B cell (primary cell): Measurements from ENCODE around the gene EXOC3. TPM values are rescaled to one million over a fixed set of nuclear protein-coding genes. Genes with fewer than 3 reads are reported as not detected.

Source experiments
- ATAC-seq: fragments of 200-7000 bp; cut with Tn5 transposase; one replicate; pipeline ENCODE4 v1.10.0; 2021; ENCODE audit warnings: low read depth, mild to moderate bottlenecking, moderate number of reproducible peaks, moderate library complexity
- CTCF ChIA-PET: fragments of 350-600 bp; sonication (Branson Sonifier 250); formaldehyde crosslinking; loops from one replicate; lab custom pipeline; 2021; ENCODE audit warnings: antibody characterized with exemption, inconsistent platforms; lab: Charles Lee
- POLR2A ChIA-PET: fragments of 350-600 bp; sonication (Branson Sonifier 250); formaldehyde crosslinking; loops from one replicate; lab custom pipeline; 2021; ENCODE audit warnings: antibody characterized with exemption; lab: Charles Lee
- DNase-seq: peaks from one replicate; pipeline ENCODE4 v3.0.0; 2013
- H2AFZ ChIP-seq: 2 replicates; pipeline ENCODE4 v1.6.1; 2012; ENCODE audit warnings: mild to moderate bottlenecking, low read depth, low read length; ENCODE audit not compliant: insufficient read depth, poor library complexity, severe bottlenecking
- H3K27ac ChIP-seq, 2 donors: 1 replicate in 1 of 2; 2 replicates in 1 of 2; pipeline ENCODE4 v1.5.1; 2012 to 2013; ENCODE audit warnings: low read length in 2 of 2, mild to moderate bottlenecking in 2 of 2, moderate library complexity in 1 of 2
- H3K27me3 ChIP-seq, 4 experiments: fragments of 200-600 bp in 1 of 4; sonication (generic) in 1 of 4; replicated peaks in 1 of 4; 1 replicate in 2 of 4; 2 replicates in 2 of 4; pipeline versions ENCODE4 v1.6.1 to v1.7.0; 2013 to 2016; ENCODE audit warnings: low read length in 3 of 4, mild to moderate bottlenecking in 2 of 4, mixed read lengths in 1 of 4, moderate library complexity in 1 of 4; ENCODE audit not compliant: insufficient read depth in 4 of 4, control insufficient read depth in 3 of 4; ENCODE audit errors: control extremely low read depth in 1 of 4
- H3K36me3 ChIP-seq, 2 experiments: replicated peaks in 1 of 2; 1 replicate in 1 of 2; 2 replicates in 1 of 2; pipeline versions ENCODE4 v1.6.1 to v1.7.1; 2013; ENCODE audit warnings: low read length in 1 of 2; ENCODE audit not compliant: insufficient read depth in 2 of 2, control insufficient read depth in 1 of 2; ENCODE audit errors: control extremely low read depth in 1 of 2, extremely low read depth in 1 of 2
- H3K4me1 ChIP-seq, 2 donors: fragments of 200-600 bp in 1 of 2; sonication (generic) in 1 of 2; 1 replicate in 1 of 2; 2 replicates in 1 of 2; pipeline versions ENCODE4 v1.5.1 to v1.6.1; 2013 to 2017; ENCODE audit warnings: low read length in 2 of 2; ENCODE audit not compliant: control insufficient read depth in 2 of 2, insufficient read depth in 2 of 2
- H3K4me2 ChIP-seq: replicated peaks from 2 replicates; pipeline ENCODE3; 2012; ENCODE audit warnings: mild to moderate bottlenecking, low read depth, low read length; ENCODE audit not compliant: poor library complexity, severe bottlenecking
- H3K4me3 ChIP-seq, 5 experiments: fragments of 200-600 bp in 1 of 5; sonication (generic) in 1 of 5; 1 replicate in 3 of 5; 2 replicates in 2 of 5; pipeline versions ENCODE4 v1.5.1 to v1.7.0; 2011 to 2016; ENCODE audit warnings: low read length in 4 of 5, mild to moderate bottlenecking in 4 of 5, low read depth in 2 of 5, control low read depth in 1 of 5, moderate library complexity in 1 of 5; ENCODE audit not compliant: insufficient read depth in 1 of 5; ENCODE audit errors: control extremely low read depth in 1 of 5, extremely low read depth in 1 of 5
- H3K79me2 ChIP-seq: fragments of 200-600 bp; sonication (generic); one replicate; pipeline ENCODE4 v1.6.0; 2016; ENCODE audit warnings: low read length; ENCODE audit not compliant: control insufficient read depth, insufficient read depth
- H3K9ac ChIP-seq: fragments of 200-600 bp; sonication (generic); 2 replicates; pipeline ENCODE4 v1.6.1; 2017; ENCODE audit warnings: mild to moderate bottlenecking, low read length, moderate library complexity
- H3K9me3 ChIP-seq, 3 donors: one replicate each; pipeline versions ENCODE4 v1.6.1 to v1.7.1; 2013; ENCODE audit warnings: low read length in 2 of 3; ENCODE audit not compliant: control insufficient read depth in 2 of 3, insufficient read depth in 1 of 3; ENCODE audit errors: control extremely low read depth in 1 of 3
- H4K20me1 ChIP-seq: 2 replicates; pipeline ENCODE4 v1.6.0; 2012; ENCODE audit warnings: mild to moderate bottlenecking, low read length; ENCODE audit not compliant: insufficient read depth, control insufficient read depth, poor library complexity, severe bottlenecking
- H3K27ac Mint-ChIP-seq: one replicate; pipeline ENCODE4 v1.8.0; 2021; ENCODE audit warnings: mixed read lengths
- H3K27me3 Mint-ChIP-seq: one replicate; pipeline ENCODE4 v1.8.0; 2021; ENCODE audit warnings: mixed read lengths
- H3K4me1 Mint-ChIP-seq: one replicate; pipeline ENCODE4 v1.8.0; 2021; ENCODE audit warnings: mixed read lengths
- H3K4me3 Mint-ChIP-seq: one replicate; pipeline ENCODE4 v1.8.0; 2021; ENCODE audit warnings: mixed read lengths
- H3K9me3 Mint-ChIP-seq: one replicate; pipeline ENCODE4 v1.8.0; 2022; ENCODE audit warnings: mixed read lengths; ENCODE audit not compliant: insufficient read depth
- CTCF ChIP-seq: fragments of 200-600 bp; IDR thresholded peaks from one replicate; pipeline ENCODE4 v1.8.0; 2022; ENCODE audit warnings: antibody characterized with exemption, mild to moderate bottlenecking
- EZH2 ChIP-seq: IDR thresholded peaks from 2 replicates; pipeline ENCODE4 v1.6.1; 2012; ENCODE audit warnings: borderline replicate concordance, low read depth, mild to moderate bottlenecking, moderate library complexity, low read length; ENCODE audit not compliant: insufficient read depth, poor library complexity, severe bottlenecking
- WGBS: methylation state at CpG from one replicate; pipeline ENCODE4 v1.1.5; 2013; ENCODE audit warnings: missing lambda C conversion rate; ENCODE audit not compliant: insufficient coverage; 5-methylcytosine and 5-hydroxymethylcytosine counted together
- intact Hi-C: fragments of 100-400 bp; cut with micrococcal nuclease; formaldehyde crosslinking; loops from one replicate; pipeline ENCODE4 v1.10.0; 2022
- polyA plus RNA-seq: library from polyadenylated mRNA; depleted of rRNA; stranded (reverse); fragments of >200 nt; gene quantifications from 2 replicates; pipeline ENCODE4 v1.2.3, GENCODE V29; 2012
- total RNA-seq, 2 donors: library from RNA; stranded (reverse); fragments of 120-200 nt in 1 of 2; gene quantifications; 1 replicate in 1 of 2; 2 replicates in 1 of 2; pipeline versions ENCODE4 v1.2.3 to v1.2.4, GENCODE V29; 2013 to 2022

Gene EXOC3
- total and polyA plus RNA-seq, 2 donors (not counting 1 experiment from before 2014, with no cell fraction given): 44.0 to 97.1 TPM

DNA sequence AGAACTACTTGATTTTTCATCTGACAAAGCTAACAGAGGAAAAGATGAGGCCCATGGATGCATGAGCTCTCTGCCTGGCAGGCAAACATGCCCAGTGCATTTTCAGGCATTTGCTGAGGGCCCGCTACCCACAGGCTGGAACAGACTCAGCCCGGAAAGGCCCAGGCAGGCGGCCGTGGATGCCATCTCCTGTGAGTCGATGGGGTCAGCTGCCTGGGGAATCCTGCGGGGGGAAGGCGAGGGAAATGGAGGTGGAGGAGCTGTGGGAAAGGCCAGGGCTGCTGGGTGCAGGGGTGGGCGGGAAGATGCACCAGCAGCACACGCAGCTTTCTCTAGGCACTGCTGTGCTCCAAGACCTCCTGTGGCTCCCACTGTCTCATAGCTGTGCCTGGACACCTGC lies 67.5 kb downstream of the EXOC3 start:
- Histone ChIP-seq H3K4me1 (no peaks in the 10 kb centered on the region), H3K4me2 (no peak overlapping the region), H4K20me1 (no peaks in the 10 kb centered on the region), H3K4me3 (no peak overlapping the region), H2AFZ (no peak overlapping the region), H3K36me3 (no peaks in the 10 kb centered on the region), H3K9ac (no peak overlapping the region), H3K79me2 (no peaks in the 10 kb centered on the region), H3K27me3 (peaks cover 0 to 15% (median 1%) of the 10 kb centered on the region in 4 experiments), H3K27ac (no peak overlapping the region), H3K9me3 (peaks cover 0 to 13% (median 0%) of the 10 kb centered on the region in 3 donors)
- no peaks in the 10 kb centered on the region for H3K4me1 Mint-ChIP-seq
- intact Hi-C loops: no loop called here
- ATAC-seq (no peak), DNase-seq (no peak)
- no peak overlapping the region for H3K27ac Mint-ChIP-seq
- peaks cover 29% of the 10 kb centered on the region for H3K27me3 Mint-ChIP-seq
- ChIA-PET CTCF (no interaction called here), POLR2A (no interaction called here)
- WGBS: 97% methylated on average over 9 of the region's 9 CpGs
- H3K4me3 Mint-ChIP-seq: no peak overlapping the region
- no peaks in the 10 kb centered on the region for H3K9me3 Mint-ChIP-seq
- no peak for TF ChIP-seq CTCF

- TF ChIP-seq EZH2 (no peak), CTCF (no peak)
- ChIA-PET CTCF (no interaction called here), POLR2A (no interaction called here)
- Histone ChIP-seq H3K27me3 (peaks cover 0 to 20% (median 3%) of the 10 kb centered on the region in 4 experiments), H3K27ac (no peak overlapping the region), H3K9me3 (peaks cover 0 to 10% (median 0%) of the 10 kb centered on the region in 3 donors), H3K36me3 (no peaks in the 10 kb centered on the region), H4K20me1 (no peaks in the 10 kb centered on the region), H3K4me3 (no peak overlapping the region), H3K4me2 (no peak overlapping the region), H3K9ac (no peak overlapping the region), H3K4me1 (no peaks in the 10 kb centered on the region), H3K79me2 (no peaks in the 10 kb centered on the region), H2AFZ (no peak overlapping the region)
- intact Hi-C loops: no loop called here
- no peak for DNase-seq
- 97% methylated on average over 15 of the region's 16 CpGs for WGBS
- no peaks in the 10 kb centered on the region for H3K4me1 Mint-ChIP-seq
- ATAC-seq: no peak
- peaks cover 35% of the 10 kb centered on the region for H3K27me3 Mint-ChIP-seq
- H3K9me3 Mint-ChIP-seq: no peaks in the 10 kb centered on the region
- H3K4me3 Mint-ChIP-seq: no peak overlapping the region
- no peak overlapping the region for H3K27ac Mint-ChIP-seq
Measured at GRCh38 chr5:511476-511875, 68.5 kb downstream of the EXOC3 start.
